ENCODE data around the gene DTYMK.
A peak's percentile ranks its signal among the peaks of the same experiment; 100 is the strongest.

Gene DTYMK

DNA sequence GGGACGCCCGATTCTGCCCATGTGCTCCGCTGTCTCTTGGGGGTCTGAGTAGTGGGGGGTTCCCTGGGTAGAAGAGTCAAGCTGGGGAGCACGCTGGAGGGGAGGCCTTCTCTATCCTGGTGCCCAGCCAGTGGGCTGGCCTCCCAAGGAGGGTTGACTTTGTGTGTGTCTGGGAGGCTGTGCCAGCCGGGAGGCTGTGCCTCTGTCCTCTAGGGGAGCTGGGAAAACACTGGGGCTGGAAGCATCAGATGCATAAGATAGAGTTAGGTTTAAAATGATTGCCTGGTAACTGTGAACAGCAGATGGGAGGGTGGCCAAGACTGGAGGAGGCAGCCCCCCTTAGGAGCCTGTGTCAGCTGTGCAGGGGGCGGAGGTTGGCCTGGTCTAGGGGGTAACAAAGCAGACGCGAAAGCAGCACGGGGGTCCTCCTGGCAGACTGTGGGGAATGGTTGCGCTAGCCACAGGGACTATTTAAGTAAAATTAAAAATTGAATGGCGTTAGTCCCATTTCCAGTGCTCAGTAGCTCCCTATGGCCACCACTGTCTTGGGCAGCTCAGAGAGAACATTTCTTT lies 16.5 kb upstream of the DTYMK start:
- no peak for DNase-seq

DNA sequence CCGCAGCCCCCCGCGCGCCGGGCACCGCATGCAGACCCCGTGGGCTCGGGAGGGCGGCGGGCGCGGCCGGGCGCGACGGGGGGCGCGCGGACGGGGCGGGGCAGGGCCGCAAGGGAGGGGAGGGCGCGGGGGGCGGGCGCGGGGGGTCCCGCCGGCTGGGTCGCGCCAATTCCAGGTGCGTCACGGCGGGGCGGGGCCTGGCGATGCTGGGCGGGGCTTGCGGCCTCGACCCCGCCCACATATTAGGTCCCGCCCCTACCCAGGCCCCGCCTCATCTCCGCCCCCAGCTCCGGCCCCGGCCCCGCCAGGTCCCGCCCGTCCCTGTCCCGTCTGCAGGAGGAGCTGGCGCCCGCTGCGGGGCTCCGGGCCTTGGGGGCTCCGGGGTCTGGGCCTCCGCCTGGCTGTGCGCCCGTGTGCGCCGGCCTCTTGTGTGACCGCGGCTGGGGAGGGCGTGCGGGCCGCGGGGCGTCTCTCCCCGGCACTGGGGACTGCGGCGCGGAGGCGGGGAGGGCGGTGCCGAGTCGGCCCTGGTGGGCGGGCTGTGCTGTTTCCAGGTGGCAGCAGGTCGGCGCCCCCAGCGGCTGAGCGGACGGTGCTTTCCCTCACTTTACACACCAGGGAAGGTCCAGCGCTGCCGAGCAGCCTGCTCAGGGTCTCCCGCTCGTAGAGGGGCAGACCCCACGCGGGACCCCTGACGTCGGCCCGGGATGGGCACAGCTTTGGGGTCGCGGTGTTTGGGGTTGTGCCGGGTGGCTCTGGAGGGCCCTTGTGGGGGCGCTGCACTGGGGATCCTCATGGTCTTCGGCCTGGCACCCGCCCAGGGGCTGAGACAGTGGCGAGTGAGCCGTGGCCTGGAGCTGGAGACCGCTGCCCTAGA lies 15.8 kb upstream of the DTYMK start:
- DNase-seq: peak; percentile 77

DNA sequence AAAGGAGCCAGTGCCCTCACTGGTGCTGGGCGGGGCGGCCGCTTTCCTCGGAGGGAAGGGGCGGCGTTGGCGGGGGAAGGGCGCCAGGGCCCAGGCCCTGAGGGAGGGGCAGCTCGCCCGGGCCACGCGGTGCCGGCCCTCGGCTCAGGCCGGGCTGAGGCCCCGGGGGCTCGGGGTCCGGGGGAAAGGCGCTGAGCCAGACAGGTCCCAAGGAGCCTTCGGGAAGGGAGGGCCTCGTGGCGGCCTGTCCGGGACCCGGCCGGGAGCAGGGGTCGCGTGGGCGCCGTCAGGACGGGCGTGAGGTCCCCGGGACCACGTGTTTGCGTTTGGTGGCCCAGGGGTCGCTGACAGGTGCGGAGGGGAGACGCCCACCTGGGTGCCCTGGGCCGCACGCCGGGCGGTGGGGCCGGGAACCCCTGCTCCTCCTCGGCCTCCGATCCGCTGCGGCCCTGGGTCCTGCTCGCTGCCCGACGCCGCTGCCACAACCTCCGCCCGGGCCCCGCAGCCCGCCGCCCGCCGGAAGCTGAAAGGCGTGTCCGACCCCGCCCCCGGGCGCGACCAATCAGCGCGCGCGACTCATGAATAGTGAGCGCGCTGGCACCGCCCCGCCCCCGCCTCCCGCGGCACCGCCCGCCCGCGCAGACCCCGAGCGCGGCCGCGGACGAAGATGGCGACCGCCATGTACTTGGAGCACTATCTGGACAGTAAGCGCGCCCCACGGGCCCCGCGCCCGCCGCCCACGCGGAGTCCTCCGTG lies 15.0 kb upstream of the DTYMK start, which contains the start of gene ING5:
TSS of gene ING5 (plus strand) at position 641 of the 756 bp plus-strand sequence. CDS start at position 668, 27 bp downstream.
- DNase-seq: peak; percentile 83

DNA sequence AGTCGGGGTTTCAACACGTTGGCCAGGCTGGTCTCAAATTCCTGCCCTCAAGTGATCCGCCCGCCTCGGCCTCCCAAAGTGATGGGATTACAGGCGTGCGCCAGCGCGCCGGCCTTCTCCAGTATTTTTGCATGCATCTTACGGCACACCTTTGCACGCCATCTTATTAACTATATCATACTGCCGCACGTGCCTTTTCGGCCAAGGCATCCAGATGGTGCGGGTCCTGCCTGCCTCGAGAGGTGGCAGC lies 14.5 kb upstream of the DTYMK start:
- DNase-seq: peak; percentile 95

DNA sequence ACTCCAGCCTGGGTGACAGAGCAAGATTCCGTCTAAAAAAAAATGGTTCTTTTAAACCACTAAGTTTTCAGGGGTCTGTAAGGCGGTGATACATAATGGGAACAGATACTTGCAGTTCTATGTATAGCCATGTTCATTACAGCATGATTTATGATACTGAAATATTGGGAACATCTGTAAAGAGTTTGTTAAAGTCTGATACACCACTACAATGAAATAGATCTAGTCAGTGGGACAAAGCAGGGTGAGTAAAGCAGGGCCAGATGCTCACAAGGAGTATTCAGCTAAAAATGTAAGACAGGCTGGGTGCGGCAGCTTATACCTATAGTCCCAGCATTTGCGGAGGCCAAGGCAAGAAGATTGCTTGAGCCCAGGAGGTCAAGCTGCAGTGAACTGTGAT lies 9.0 kb upstream of the DTYMK start:
- DNase-seq: no peak

DNA sequence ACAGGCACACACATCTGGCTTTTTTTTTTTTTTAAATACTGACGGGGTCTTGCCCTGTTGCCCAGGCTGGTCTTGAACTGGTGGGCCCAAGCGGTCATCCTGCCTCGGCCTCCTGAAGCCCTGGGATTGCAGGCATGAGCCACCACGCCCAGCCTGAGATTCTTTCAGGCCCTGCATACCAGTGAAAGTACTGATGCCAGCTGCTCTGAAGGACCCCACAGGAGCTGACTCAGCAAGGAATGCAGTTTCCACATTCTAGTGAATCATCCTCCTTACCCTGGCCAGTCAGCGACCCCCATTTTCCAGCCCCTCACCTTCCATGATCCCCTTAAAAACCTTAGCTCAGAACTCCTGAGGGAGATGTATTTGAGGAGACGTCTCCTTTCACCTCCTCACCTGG lies 5.8 kb upstream of the DTYMK start:
- DNase-seq: no peak

DNA sequence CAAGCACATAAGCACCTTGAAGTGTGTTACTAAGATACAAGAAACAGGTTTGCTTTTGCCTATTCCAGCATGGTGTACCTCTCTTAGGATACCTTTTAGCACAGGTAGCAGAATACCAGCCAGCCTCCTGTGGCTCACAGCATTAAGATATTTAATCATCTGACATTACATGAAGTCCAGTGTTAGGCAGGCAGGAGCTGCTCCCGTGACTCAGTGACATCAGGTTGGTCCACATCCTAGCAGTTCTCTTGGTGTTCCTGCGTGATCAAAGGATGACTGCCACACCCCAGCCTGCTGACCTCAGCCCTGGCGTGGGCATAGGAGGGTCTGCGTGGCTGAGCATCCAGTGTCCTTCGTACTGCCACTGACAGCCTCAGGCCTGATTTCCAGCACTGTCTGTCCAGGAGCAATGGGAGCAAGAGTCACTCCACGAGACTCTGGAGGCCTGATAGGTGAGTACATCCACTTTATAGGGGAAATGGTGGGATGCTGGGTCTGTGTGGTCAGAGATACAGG lies 3.6 kb upstream of the DTYMK start:
- DNase-seq: no peak

DNA sequence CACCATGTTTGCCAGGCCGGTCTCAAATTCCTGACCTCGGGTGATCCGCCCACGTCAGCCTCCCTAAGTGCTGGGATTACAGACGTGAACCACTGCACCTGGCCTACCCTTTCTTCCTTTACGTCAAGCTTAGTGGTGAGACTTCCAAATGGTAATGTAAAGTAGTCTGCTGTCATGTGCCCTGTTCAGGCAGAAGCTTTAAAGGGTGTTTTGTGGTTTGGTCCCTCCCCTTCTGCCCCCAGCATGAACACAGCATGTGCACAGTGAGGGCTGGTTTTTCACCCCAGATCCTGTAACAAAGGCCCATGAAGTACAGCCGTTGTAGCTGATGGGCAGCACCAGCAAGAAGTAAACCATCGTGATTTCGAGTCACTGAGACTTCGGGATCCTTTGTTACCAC lies 2.7 kb upstream of the DTYMK start:
- DNase-seq: no peak

DNA sequence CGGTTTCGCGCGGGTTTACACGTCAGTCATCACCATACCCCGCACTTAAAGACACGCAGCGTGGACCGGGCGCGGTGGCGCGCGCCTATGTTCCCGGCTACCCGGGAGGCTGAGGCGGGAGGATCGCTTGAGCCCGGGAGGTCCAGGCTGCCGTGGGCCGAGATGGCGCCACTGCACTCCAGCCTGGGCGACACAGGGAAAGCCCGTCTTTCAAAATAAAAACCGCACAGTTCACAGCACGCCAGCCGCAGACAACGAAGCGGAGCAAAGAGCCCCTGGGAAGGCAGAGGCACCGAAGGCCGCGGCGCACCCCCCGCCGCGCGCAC lies 328 bp downstream of the DTYMK start:
- DNase-seq: no peak

DNA sequence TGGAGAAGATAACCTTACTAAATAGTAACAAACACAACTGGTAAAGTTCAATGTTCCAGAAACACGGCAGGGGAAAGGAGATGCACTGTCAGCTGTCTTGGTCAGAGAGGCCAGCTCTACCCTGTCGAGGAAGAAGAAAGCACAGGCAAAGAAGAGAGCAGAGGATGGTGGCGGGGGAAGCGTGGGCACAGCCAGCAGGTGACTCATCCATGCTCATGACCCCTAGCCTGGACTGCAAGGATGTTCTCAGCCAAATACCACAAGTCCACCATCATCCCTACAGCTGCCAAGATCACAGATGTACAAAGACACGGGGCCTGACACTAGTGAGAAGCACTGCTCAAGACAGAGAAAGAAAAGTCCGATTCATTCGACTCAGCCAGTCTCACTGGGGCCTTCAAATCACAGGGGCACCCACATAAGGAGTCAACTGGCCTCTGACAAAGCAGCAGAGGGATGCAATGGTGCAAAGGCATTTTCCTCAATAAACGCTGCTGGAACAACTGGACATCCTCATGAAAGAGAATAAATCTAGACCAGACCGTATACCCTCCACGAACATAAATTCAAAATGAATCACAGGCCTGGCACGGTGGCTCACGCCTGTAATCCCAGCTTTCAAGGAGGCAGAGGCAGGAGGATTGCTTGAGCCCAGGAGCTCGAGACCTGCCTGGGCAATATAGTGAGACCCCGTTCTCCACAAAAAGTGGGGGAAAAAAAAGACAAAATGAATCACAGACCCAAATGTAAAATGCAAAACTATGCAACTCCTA lies 5.6 kb downstream of the DTYMK start:
- DNase-seq: no peak

DNA sequence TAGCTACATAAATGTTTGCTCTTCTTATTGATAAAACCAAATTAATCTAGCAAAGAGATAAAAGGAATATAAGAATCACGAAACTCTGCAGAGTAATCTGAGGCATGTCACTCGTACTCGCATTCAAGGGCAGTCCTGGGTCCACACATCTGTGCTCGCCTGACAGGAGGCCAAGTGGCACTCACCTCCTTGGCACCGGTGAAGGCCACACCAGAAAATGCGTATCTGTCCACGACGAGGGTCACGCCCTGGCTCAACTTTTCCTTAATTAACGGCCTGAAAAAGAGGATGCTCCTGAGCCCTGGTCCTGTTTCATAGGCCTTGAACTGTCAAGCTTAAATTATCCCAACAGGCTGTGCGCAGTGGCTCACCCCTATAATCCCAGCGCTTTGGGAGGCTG lies 6.6 kb downstream of the DTYMK start:
- no peak for DNase-seq

DNA sequence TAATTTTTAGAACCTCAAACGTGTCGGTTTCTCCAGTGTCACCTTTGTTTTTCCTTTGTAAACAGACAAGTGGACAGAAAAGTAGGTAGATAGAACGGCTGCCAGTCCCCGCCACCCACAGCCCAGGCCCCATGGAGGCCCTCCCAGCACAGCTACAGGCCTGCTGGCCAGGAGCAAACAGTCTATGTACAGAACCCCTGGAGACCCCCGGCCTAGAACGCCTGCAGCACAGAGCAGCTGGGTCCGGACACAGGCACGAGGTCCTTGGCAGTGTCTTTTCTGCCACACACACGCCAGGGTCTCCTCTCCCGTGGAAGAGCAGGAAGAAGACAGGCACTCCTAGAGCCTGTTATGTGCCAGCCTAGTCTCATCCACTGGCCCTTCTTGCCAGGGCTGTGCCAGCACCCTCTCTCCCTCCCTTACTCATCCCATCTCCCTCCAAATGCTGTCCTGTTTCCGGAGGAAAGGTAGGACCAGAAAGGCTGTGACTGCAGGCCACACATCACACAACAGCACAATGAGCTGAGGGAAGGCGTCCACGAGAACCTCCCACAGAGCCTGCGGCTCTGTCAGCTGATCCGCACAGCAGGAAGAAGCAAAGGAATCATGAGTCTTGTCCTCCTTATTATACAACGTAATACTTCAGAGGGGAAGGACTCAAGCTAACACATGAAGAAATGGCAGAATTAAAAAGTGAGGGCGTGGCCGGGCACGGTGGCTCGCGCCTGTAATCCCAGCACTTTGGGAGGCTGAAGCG lies 7.7 kb downstream of the DTYMK start:
- DNase-seq: no peak

DNA sequence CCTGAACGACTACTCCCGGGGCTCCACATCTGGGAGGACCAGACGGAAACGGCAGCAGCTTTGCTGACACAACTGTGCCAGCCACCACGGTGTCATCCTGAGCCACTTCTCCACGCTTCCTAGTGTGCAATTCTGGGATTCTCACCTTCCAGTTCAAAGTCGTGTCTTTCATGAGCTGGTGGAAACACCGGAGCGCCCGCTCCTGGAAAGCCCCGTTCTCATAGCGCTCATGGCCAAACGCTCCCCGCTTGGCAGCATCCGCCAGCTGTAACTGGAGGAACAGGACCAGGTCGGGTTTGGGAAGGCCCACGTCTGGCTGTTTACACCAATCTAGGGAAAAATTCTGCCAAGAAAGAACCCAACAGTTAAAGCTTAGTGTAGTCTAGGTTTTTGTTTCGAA lies 8.3 kb downstream of the DTYMK start:
- DNase-seq: no peak

DNA sequence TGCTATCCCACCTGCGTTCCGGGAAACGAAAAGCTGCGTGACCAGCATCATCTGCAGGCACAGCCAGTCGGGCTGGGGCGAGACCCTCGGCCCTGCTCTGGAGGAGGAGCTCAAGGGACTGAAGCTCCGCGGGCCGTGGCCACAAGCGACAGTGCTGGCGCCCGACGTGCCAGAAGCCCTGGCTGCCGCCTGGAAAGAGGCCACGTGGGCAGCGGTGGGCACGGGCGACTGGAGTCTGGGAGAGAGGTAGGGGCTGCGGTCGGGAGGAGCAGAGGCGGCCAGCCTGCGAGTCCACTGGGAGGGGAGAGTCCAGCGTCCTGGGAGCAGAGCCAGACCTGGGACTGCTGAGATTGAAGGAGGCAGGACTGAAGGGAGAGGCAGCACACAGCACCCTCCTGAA lies 9.2 kb downstream of the DTYMK start:
- no peak for DNase-seq

DNA sequence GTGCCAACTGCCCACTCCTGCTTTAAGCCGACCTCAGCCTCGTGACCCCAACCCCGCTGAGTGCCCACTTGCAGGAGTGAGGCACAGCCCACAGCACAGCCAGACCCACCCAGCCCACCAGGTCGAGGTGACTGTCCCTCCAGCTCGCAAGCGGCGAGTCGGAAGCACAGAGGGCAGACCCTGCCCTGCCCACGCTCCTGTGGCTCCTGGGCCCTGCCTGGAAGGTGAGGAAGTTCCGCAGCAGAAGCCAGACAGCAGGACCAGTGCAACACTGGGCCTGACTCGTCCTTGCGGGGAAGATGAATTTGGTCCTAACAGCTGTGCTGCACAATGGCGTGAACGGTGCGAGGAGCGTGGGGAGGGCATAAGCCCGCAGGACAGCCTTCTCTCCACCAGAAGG lies 9.9 kb downstream of the DTYMK start:
- DNase-seq: no peak

DNA sequence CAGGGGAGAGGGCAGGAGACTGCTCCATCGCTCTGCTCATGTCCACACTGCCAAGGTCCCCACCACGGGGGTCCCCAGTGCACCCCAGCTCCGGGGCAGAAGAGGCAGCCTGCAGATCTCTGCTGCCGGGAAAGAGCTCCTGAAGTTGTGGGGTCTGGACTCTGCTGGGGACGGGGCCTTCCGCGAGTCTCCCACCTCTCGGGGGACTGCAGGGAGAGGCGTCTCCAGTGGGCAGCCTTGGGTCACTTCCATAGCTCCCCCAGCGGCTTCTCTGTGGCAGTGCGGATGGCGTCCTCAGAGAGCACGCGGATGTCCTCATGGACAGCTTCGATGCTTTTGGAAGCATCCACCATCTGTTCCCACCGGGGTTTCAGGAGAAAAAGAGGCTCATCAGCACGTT lies 10.7 kb downstream of the DTYMK start:
- DNase-seq: no peak

DNA sequence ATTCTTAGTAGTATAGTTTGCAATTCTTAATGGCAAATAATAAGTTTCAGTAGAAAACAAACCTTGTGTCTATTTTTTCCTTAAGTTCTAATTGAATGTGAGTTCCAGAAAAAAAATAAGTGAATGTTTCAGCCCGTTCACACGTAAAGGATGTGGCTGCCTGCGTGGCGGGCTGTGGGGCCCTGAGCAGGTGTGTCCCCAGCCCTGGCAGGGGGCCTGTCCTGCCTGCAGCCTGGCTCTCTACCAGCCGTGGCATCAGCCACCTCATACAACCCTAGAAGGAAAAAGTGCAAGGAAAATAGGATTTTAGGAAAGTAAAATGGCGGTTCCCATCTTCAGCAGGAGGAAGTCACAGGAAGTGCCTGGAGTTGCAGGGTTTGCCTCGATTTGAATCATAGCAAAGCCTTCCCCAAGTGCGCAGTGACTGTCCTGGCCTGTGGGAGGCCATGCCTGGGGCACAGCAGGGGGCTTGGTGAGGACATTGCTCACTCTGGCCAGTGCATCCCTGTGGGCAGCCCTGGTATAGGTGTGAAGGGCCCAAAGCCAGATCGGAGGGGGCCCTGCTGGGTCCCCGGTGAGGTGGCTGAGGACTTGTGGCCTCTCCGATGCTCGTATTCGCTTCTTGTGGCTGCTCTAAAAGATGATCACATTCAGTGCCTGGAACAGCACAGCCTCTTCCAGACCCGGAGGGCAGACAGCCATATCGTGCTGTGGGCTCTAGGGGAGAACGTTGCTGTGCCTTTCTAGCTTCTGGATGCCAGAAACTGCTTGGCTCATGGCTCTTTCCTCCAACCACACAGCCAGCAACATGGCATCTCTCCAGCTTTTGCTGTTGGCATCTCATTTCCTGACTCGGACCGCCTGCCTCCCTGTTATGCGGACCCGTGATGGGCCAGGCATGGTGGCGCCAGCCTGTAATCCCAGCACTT lies 12.6 kb downstream of the DTYMK start:
- no peak for DNase-seq

DNA sequence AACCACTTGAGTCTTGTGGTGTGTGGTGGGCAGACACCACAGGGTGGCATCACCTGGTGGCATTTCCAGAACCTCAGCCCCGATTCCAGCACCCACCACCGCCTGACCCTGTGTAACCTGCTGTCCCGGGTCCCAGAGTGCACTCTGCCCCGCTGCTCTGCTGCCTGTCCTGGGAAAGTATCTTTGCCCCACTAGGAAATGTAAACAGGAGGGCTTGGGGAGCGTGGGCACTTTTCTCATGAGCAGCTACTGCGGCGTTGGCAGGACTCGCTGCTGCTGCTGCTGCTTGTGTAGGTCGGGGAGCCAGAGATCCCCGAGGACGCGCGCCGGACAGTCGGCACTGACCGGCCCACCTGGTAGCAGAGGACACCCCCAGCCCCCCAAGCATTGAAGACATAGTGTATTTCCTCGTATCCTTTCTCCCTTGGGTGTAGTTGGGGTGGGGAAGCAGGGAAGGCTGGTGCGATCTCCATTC lies 13.4 kb downstream of the DTYMK start:
- DNase-seq: no peak

DNA sequence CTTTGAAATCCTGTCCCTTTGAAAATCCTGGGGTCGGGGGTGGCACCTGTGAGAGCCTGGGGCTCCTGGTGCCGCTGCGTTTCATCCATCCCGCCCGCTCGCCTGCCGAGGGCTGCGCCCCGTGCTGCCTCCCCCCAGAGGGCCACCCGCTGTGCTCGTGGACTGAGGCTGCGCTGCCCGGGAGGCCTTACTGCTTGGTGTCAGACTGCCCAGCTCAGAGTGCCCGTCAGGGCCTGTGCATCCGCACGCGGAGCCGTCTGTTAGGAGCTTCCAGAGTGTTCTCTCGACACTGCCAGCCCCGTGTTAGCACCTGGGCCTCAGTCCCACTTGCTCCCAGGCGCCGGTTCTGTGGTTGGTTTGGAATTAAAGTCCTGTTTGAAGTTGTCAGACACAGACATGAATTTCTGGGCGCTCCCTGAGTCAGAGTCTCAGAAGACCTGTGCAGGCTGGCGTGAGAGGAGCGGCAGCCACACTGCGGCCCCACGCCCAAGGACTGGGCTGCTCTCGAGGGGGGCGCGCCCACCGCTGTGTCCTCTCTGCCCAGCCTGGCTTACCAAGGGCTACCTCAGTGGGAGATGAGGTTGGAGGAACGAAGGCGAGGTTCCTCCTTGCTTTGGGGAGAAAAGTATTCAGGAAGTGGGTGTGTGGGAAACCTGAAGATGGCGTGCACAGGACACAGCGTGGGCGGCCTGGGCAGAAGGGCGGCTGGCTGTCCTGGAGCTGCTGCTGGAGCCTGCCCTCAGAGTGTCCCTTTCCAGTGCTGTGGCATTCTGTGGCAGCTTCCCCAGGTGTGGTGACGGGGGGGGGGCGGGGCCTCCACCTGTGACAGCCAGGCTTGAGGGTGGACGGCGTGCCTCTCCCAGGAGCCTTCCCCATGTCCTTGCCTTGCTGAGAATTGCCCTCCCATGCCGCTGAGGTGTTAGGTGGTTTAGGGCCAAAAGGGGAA lies 14.1 kb downstream of the DTYMK start:
- no peak for DNase-seq

Measured in NCI-H510A (cell line).